K562 (cell line): ENCODE data around the gene CACNA1C.

ENCODE experiments used
- CBX5 ChIP-seq: IDR thresholded peaks from 2 replicates; pipeline ENCODE4 v1.6.1; 2014; ENCODE audit warnings: low read depth, borderline replicate concordance
- FOXA1 ChIP-seq: fragments of 450-650 bp; IDR thresholded peaks from 2 replicates; pipeline ENCODE4 v1.6.1; 2016; ENCODE audit warnings: mild to moderate bottlenecking, borderline replicate concordance
- GTF2F1 ChIP-seq: IDR thresholded peaks from 2 replicates; pipeline ENCODE4 v1.6.1; 2011; ENCODE audit warnings: low read depth, low read length, improper control_type of control experiment
- SMAD4 ChIP-seq: fragments of 250-450 bp; sonication (Bioruptor Pico); conservative IDR thresholded peaks from 2 replicates; pipeline ENCODE4 v1.8.0; 2021; ENCODE audit warnings: inconsistent platforms, mild to moderate bottlenecking, moderate library complexity
- SREBF1 ChIP-seq: fragments of 150-350 bp; IDR thresholded peaks from 2 replicates; pipeline ENCODE4 v1.6.1; 2014; ENCODE audit warnings: antibody characterized with exemption, low read depth, low read length, borderline replicate concordance
- U2AF2 ChIP-seq: fragments of 200-400 bp; formaldehyde crosslinking; optimal IDR thresholded peaks from 2 replicates; pipeline ENCODE3; 2017; ENCODE audit warnings: low read depth, mild to moderate bottlenecking, low read length
- ZEB2 ChIP-seq: fragments of 450-650 bp; IDR thresholded peaks from 2 replicates; pipeline ENCODE4 v1.6.1; 2016
- ZNF436 ChIP-seq: fragments of 250-450, 450-650 bp; sonication (Bioruptor Pico); formaldehyde crosslinking; IDR thresholded peaks from 2 replicates; pipeline ENCODE4 v1.7.0; 2020; ENCODE audit warnings: mild to moderate bottlenecking
- TF ChIP-seq, protein P1 (sequence below): sonication (generic); formaldehyde crosslinking; IDR thresholded peaks from 2 replicates; pipeline ENCODE4 v1.9.0; 2022; ENCODE audit warnings: mild to moderate bottlenecking, missing genetic modification reagents
- TF ChIP-seq, protein P2 (sequence below), 3 experiments: IDR thresholded peaks in 2 of 3; conservative IDR thresholded peaks in 1 of 3; 2 replicates each; pipeline ENCODE4 v1.5.1; 2011 to 2012; ENCODE audit warnings: low read length in 3 of 3, mild to moderate bottlenecking in 3 of 3, control low read depth in 2 of 3, improper control_type of control experiment in 1 of 3, inconsistent platforms in 1 of 3, low read depth in 1 of 3, mixed read lengths in 1 of 3, moderate library complexity in 1 of 3; ENCODE audit not compliant: insufficient read depth in 2 of 3
- TF ChIP-seq, protein P3 (sequence below): fragments of 250-450 bp; sonication (Bioruptor Pico); IDR thresholded peaks from 2 replicates; pipeline ENCODE4 v1.8.0; 2022; ENCODE audit warnings: moderate library complexity, mild to moderate bottlenecking, inconsistent platforms
- TF ChIP-seq, protein P4 (sequence below): IDR thresholded peaks from 2 replicates; pipeline ENCODE4 v1.6.1; 2016; ENCODE audit warnings: missing genetic modification characterization, missing compliant biosample characterization
- TF ChIP-seq, protein P5 (sequence below), 2 experiments: fragments of 450-650 bp; IDR thresholded peaks; 2 replicates each; pipeline ENCODE4 v1.6.1; 2016; ENCODE audit warnings: mild to moderate bottlenecking in 2 of 2, borderline replicate concordance in 1 of 2, low read depth in 1 of 2, moderate library complexity in 1 of 2
- TF ChIP-seq, protein P6 (sequence below): fragments of 450-650 bp; IDR thresholded peaks from 2 replicates; pipeline ENCODE4 v1.6.1; 2016; ENCODE audit warnings: antibody characterized with exemption

DNA sequence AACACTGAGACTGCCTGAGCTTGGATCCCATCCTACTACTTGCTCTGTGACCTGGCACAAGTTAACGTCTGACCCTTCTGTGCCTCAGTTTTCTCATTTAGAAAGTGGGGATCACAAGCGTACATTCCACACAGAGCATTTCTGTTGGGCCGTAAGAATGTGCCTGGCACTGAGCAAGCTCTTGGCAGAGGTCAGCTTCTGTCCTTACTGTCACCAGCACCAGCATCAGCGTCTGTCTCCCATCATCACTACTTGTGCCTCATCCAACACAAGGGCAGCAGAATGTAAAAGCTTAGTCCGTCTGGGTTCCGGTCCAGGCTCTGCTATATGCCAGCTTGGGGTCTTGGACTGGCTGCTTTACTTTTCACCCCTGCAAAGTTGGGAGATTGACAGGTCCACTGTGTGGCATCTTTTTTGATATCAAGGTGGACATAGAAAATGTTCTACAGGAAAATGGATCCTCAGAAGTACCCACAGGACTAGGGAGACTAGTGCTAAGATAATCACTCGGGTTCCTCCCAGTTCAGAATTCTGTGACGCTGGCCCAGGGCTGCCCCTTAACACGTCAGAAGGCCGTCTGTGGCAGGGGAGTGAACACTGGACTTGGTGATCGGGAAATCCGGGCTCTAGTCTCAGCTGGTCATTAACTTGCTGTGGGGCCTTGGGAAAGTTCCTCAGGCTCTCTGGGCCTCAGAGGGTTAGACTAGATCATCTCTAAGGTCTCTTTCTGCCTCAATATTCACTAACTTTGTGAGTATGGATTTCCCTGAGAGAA lies 65.9 kb downstream of the CACNA1C start:
- TF ChIP-seq, protein P1, sequence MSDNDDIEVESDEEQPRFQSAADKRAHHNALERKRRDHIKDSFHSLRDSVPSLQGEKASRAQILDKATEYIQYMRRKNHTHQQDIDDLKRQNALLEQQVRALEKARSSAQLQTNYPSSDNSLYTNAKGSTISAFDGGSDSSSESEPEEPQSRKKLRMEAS (CRISPR knock-in tag): no peak
- TF ChIP-seq, protein P2, sequence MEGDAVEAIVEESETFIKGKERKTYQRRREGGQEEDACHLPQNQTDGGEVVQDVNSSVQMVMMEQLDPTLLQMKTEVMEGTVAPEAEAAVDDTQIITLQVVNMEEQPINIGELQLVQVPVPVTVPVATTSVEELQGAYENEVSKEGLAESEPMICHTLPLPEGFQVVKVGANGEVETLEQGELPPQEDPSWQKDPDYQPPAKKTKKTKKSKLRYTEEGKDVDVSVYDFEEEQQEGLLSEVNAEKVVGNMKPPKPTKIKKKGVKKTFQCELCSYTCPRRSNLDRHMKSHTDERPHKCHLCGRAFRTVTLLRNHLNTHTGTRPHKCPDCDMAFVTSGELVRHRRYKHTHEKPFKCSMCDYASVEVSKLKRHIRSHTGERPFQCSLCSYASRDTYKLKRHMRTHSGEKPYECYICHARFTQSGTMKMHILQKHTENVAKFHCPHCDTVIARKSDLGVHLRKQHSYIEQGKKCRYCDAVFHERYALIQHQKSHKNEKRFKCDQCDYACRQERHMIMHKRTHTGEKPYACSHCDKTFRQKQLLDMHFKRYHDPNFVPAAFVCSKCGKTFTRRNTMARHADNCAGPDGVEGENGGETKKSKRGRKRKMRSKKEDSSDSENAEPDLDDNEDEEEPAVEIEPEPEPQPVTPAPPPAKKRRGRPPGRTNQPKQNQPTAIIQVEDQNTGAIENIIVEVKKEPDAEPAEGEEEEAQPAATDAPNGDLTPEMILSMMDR (IDR thresholded peaks at IDR 0.05 in 2 of 3, conservative IDR thresholded peaks at IDR 0.05 in 1 of 3; ENCODE audit: insufficient read depth in 2 of 3, low read depth in 1 of 3, low read length in 3 of 3): no peak
- TF ChIP-seq SREBF1 (no peak), GTF2F1 (no peak), U2AF2 (no peak), ZEB2 (no peak), FOXA1 (no peak), ZNF436 (CRISPR knock-in tag) (no peak), CBX5 (no peak), SMAD4 (CRISPR knock-in tag) (no peak)
- TF ChIP-seq, protein P3, sequence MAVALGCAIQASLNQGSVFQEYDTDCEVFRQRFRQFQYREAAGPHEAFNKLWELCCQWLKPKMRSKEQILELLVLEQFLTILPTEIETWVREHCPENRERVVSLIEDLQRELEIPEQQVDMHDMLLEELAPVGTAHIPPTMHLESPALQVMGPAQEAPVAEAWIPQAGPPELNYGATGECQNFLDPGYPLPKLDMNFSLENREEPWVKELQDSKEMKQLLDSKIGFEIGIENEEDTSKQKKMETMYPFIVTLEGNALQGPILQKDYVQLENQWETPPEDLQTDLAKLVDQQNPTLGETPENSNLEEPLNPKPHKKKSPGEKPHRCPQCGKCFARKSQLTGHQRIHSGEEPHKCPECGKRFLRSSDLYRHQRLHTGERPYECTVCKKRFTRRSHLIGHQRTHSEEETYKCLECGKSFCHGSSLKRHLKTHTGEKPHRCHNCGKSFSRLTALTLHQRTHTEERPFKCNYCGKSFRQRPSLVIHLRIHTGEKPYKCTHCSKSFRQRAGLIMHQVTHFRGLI (CRISPR knock-in tag): no peak
- TF ChIP-seq, protein P4, sequence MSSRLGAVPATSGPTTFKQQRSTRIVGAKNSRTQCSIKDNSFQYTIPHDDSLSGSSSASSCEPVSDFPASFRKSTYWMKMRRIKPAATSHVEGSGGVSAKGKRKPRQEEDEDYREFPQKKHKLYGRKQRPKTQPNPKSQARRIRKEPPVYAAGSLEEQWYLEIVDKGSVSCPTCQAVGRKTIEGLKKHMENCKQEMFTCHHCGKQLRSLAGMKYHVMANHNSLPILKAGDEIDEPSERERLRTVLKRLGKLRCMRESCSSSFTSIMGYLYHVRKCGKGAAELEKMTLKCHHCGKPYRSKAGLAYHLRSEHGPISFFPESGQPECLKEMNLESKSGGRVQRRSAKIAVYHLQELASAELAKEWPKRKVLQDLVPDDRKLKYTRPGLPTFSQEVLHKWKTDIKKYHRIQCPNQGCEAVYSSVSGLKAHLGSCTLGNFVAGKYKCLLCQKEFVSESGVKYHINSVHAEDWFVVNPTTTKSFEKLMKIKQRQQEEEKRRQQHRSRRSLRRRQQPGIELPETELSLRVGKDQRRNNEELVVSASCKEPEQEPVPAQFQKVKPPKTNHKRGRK (tag): no peak
- TF ChIP-seq, protein P5, sequence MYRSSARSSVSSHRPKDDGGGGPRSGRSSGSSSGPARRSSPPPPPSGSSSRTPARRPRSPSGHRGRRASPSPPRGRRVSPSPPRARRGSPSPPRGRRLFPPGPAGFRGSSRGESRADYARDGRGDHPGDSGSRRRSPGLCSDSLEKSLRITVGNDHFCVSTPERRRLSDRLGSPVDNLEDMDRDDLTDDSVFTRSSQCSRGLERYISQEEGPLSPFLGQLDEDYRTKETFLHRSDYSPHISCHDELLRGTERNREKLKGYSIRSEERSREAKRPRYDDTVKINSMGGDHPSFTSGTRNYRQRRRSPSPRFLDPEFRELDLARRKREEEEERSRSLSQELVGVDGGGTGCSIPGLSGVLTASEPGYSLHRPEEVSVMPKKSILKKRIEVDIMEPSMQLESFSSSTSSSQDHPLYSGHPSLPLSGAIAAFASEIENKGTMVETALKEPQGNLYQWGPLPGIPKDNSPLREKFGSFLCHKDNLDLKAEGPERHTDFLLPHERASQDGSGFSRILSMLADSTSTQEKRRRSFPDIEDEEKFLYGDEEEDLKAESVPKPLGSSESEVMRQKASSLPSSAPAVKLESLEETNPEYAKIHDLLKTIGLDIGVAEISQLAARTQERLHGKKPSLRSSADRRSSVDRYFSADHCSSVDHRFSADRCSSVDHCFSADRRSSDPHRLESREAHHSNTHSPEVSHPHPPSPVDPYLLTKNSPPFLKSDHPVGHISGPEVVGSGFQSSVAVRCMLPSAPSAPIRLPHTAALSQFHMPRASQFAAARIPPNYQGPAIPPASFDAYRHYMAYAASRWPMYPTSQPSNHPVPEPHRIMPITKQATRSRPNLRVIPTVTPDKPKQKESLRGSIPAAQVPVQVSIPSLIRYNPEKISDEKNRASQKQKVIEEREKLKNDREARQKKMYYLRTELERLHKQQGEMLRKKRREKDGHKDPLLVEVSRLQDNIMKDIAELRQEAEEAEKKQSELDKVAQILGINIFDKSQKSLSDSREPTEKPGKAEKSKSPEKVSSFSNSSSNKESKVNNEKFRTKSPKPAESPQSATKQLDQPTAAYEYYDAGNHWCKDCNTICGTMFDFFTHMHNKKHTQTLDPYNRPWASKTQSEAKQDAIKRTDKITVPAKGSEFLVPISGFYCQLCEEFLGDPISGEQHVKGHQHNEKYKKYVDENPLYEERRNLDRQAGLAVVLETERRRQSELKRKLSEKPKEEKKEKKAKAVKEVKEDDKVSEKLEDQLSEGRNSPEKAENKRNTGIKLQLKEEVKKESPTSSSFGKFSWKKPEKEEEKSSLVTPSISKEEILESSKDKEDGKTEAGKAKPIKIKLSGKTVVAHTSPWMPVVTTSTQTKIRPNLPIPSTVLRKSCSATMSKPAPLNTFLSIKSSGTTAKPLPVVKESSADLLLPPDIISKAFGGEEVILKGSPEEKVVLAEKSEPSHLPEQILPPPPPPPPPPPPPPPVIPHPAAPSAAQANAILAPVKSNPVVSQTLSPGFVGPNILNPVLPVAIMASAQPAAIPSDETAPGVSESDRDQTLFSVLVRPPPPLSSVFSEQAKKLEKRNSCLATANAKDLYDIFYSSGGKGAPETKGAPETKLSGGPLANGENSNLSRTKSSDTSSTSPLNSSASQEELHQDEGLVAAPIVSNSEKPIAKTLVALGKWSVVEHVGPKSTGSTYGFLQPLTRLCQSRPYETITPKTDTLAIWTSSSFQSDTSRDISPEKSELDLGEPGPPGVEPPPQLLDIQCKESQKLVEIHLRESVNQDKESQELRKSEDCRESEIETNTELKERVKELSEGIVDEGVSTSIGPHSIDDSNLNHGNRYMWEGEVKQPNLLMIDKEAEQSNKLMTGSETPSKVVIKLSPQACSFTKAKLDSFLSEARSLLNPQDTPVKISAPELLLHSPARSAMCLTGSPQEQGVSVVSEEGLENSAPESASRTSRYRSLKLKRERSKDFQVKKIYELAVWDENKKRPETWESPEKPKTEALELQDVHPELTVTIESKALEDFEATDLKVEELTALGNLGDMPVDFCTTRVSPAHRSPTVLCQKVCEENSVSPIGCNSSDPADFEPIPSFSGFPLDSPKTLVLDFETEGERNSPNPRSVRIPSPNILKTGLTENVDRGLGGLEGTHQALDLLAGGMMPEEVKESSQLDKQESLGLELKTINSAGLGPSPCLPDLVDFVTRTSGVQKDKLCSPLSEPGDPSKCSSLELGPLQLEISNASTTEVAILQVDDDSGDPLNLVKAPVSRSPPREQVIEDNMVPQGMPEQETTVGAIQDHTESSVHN (IDR thresholded peaks at IDR 0.05; ENCODE audit: borderline replicate concordance in 1 of 2, low read depth in 1 of 2): no peak
- TF ChIP-seq, protein P6, sequence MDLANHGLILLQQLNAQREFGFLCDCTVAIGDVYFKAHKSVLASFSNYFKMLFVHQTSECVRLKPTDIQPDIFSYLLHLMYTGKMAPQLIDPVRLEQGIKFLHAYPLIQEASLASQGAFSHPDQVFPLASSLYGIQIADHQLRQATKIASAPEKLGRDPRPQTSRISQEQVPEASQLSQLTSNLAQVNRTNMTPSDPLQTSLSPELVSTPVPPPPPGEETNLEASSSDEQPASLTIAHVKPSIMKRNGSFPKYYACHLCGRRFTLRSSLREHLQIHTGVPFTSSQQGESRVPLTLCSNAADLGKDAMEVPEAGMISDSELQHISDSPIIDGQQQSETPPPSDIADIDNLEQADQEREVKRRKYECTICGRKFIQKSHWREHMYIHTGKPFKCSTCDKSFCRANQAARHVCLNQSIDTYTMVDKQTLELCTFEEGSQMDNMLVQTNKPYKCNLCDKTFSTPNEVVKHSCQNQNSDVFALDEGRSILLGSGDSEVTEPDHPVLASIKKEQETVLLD: no peak
